Ovary (tissue), 3 donors: ENCODE data around the gene TAGAP.

Experiments
- CTCF ChIP-seq, 3 donors: fragments of 450-650 bp in 2 of 3; fragments of 200-600 bp in 1 of 3; IDR thresholded peaks; one replicate each; pipeline versions ENCODE4 v1.5.1 to v1.8.0; 2016 to 2022; ENCODE audit warnings: antibody characterized with exemption in 3 of 3, mild to moderate bottlenecking in 1 of 3
- EP300 ChIP-seq: sonication (generic); formaldehyde crosslinking; IDR thresholded peaks from one replicate; pipeline ENCODE4 v1.6.1; 2017; ENCODE audit warnings: antibody characterized with exemption
- POLR2A ChIP-seq: fragments of 450-650 bp; IDR thresholded peaks from one replicate; pipeline ENCODE4 v1.6.1; 2017; ENCODE audit warnings: antibody characterized with exemption, mild to moderate bottlenecking, moderate library complexity
- donor health status: DM: no; HTN: no; CAD: no.

DNA sequence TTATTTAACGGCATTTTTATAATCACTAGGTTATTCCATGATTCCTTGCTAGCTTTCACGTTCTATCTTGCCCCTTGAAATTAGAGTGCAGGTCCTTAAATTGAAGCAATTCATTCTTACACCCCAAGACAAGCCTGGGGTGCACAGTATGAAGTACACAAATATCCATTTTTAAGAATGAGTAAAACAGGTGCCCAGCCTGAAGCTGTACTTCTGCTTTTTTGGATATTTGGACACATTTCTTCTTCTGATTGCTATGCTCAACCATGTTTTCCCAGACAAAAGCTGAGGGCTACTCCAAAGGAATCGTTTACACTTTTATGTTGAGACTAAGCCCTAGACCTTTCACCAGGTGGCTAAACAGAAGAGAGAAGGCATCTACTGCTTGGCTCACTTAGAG is 7.9 kb upstream of the TAGAP start:
- TF ChIP-seq CTCF (IDR thresholded peaks at IDR 0.05) (no peak), EP300 (no peak), POLR2A (no peak)
